K562 (cell line): Measurements from ENCODE around the gene TMEM120B. TPM values are rescaled to one million over a fixed set of nuclear protein-coding genes. Genes with fewer than 3 reads are reported as not detected.
A peak's percentile ranks its signal among the peaks of the same experiment; 100 is the strongest.

Experiments used
- CREB1 ChIP-seq, 2 experiments: sonication (generic) in 1 of 2; formaldehyde crosslinking in 1 of 2; IDR thresholded peaks; 2 replicates each; pipeline versions ENCODE4 v1.6.1 to v1.8.0; 2012 to 2022; ENCODE audit warnings: inconsistent platforms in 1 of 2, mild to moderate bottlenecking in 1 of 2, missing genetic modification reagents in 1 of 2, moderate library complexity in 1 of 2
- FOXJ2 ChIP-seq: fragments of 200-800 bp; sonication (Bioruptor generic); IDR thresholded peaks from 2 replicates; pipeline ENCODE4 v1.6.1; 2016; ENCODE audit warnings: missing genetic modification characterization, missing compliant biosample characterization
- PCBP2 ChIP-seq: fragments of 200-400 bp; formaldehyde crosslinking; IDR thresholded peaks from 2 replicates; pipeline ENCODE4 v1.6.1; 2018; ENCODE audit warnings: low read length, low read depth, mild to moderate bottlenecking, moderate library complexity; ENCODE audit not compliant: poor library complexity, severe bottlenecking
- PML ChIP-seq: IDR thresholded peaks from 2 replicates; pipeline ENCODE4 v1.6.1; 2012; ENCODE audit warnings: low read length, inconsistent platforms
- SAFB ChIP-seq: fragments of 200-400 bp; formaldehyde crosslinking; IDR thresholded peaks from 2 replicates; pipeline ENCODE4 v1.6.1; 2017; ENCODE audit warnings: low read depth, low read length, borderline replicate concordance
- SMAD2 ChIP-seq: fragments of 150-350 bp; IDR thresholded peaks from 2 replicates; pipeline ENCODE4 v1.6.1; 2014; ENCODE audit warnings: low read depth, mild to moderate bottlenecking, low read length
- SREBF1 ChIP-seq: fragments of 150-350 bp; IDR thresholded peaks from 2 replicates; pipeline ENCODE4 v1.6.1; 2014; ENCODE audit warnings: antibody characterized with exemption, low read depth, low read length, borderline replicate concordance
- TBL1XR1 ChIP-seq, 2 experiments: IDR thresholded peaks; 2 replicates each; pipeline ENCODE4 v1.6.1; 2012; ENCODE audit warnings: improper control_type of control experiment in 2 of 2, low read length in 2 of 2, mild to moderate bottlenecking in 1 of 2
- TEAD1 ChIP-seq, 2 experiments: fragments of 450-650 bp in 1 of 2; sonication (generic) in 1 of 2; formaldehyde crosslinking; IDR thresholded peaks; 2 replicates each; pipeline versions ENCODE4 v1.4.0 to v1.8.0; 2020 to 2022; ENCODE audit warnings: mild to moderate bottlenecking in 2 of 2, missing genetic modification reagents in 1 of 2
- ZNF124 ChIP-seq: sonication (generic); formaldehyde crosslinking; IDR thresholded peaks from 2 replicates; pipeline ENCODE4 v1.8.1; 2022; ENCODE audit warnings: missing genetic modification reagents
- ZNF408 ChIP-seq: fragments of 250-450 bp; sonication (Bioruptor Pico); IDR thresholded peaks from 2 replicates; pipeline ENCODE4 v1.4.0; 2020; ENCODE audit warnings: low read depth, mild to moderate bottlenecking, moderate library complexity
- ZNF696 ChIP-seq: fragments of 250-450 bp; sonication (Bioruptor Pico); conservative IDR thresholded peaks from 2 replicates; pipeline ENCODE4 v1.4.0; 2020; ENCODE audit warnings: mild to moderate bottlenecking, moderate library complexity
- ZSCAN29 ChIP-seq: fragments of 450-650 bp; IDR thresholded peaks from 2 replicates; pipeline ENCODE4 v1.6.1; 2017
- ZSCAN32 ChIP-seq: fragments of 450-650 bp; formaldehyde crosslinking; IDR thresholded peaks from 2 replicates; pipeline ENCODE4 v1.4.0; 2020; ENCODE audit warnings: mild to moderate bottlenecking, moderate library complexity
- polyA plus RNA-seq, 8 experiments: library from polyadenylated mRNA; depleted of rRNA in 4 of 8; stranded (reverse) in 5 of 8; unstranded in 3 of 8; fragments of >200 nt; fragmentation: Nextera tagmentation in 2 of 8; fragmentation: Illumina TruSeq in 1 of 8; extraction: Ambion mirVana in 2 of 8; extraction: Trizol in 1 of 8; gene quantifications; 2 replicates each; pipeline versions ENCODE4 v1.2.1 to v1.2.3, GENCODE V29; 2011 to 2014; ENCODE audit warnings: inconsistent platforms in 1 of 8, missing spikeins in 1 of 8
- total RNA-seq, 7 experiments: library from RNA; depleted of rRNA in 6 of 7; stranded (reverse); fragments of >200 nt in 6 of 7; fragmentation: Illumina TruSeq in 2 of 7; extraction: Trizol in 2 of 7; gene quantifications; 2 replicates each; pipeline versions ENCODE4 v1.2.1 to v1.2.3, GENCODE V29; 2011 to 2021; ENCODE audit warnings: low replicate concordance in 1 of 7
- TF ChIP-seq, protein P1 (sequence below): fragments of 200-400 bp; formaldehyde crosslinking; IDR thresholded peaks from 2 replicates; pipeline ENCODE4 v1.6.1; 2017; ENCODE audit warnings: mild to moderate bottlenecking, low read depth, low read length, moderate library complexity
- TF ChIP-seq, protein P2 (sequence below): sonication (generic); formaldehyde crosslinking; IDR thresholded peaks from 2 replicates; pipeline ENCODE4 v1.8.0; 2022; ENCODE audit warnings: mild to moderate bottlenecking, missing genetic modification reagents, borderline replicate concordance
- TF ChIP-seq, protein P3 (sequence below), 2 experiments: fragments of 150-350 bp in 1 of 2; IDR thresholded peaks; 2 replicates each; pipeline ENCODE4 v1.6.1; 2012 to 2016; ENCODE audit warnings: low read depth in 2 of 2, low read length in 2 of 2, mild to moderate bottlenecking in 1 of 2, moderate library complexity in 1 of 2

Gene TMEM120B
- total and polyA plus RNA-seq, 9 of the 15 experiments (the other 6 are each of a cell fraction or from before 2014, with no cell fraction given), result 1.7 to 18.6 (median 7.4) TPM

DNA sequence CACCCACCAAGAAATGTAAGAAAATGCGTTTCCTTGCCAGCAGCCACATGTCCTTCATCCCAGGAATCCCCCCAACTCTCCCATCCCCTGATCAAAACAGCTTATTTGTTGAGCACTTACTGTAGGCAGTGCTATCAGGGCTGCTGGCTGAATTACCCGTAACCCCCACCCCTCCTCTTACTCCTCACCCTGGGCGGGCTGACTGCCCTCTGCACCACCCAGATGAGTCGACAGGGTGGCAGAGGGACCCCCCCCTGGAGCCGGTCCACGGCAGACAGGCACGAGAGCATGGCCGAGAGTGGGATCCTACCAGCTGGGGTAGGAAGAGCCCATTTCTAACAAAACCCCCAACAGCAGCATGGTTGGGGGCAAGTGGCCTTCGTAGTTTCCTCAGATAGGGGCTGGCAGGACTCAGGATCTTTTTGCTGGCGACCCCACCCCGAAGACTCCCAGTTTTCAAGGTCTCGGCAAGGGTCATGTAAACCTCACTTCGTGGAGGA is 82.0 kb downstream of the TMEM120B start (continued):
- TF ChIP-seq, protein P1, sequence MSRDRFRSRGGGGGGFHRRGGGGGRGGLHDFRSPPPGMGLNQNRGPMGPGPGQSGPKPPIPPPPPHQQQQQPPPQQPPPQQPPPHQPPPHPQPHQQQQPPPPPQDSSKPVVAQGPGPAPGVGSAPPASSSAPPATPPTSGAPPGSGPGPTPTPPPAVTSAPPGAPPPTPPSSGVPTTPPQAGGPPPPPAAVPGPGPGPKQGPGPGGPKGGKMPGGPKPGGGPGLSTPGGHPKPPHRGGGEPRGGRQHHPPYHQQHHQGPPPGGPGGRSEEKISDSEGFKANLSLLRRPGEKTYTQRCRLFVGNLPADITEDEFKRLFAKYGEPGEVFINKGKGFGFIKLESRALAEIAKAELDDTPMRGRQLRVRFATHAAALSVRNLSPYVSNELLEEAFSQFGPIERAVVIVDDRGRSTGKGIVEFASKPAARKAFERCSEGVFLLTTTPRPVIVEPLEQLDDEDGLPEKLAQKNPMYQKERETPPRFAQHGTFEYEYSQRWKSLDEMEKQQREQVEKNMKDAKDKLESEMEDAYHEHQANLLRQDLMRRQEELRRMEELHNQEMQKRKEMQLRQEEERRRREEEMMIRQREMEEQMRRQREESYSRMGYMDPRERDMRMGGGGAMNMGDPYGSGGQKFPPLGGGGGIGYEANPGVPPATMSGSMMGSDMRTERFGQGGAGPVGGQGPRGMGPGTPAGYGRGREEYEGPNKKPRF, result no peak
- TF ChIP-seq, protein P2, sequence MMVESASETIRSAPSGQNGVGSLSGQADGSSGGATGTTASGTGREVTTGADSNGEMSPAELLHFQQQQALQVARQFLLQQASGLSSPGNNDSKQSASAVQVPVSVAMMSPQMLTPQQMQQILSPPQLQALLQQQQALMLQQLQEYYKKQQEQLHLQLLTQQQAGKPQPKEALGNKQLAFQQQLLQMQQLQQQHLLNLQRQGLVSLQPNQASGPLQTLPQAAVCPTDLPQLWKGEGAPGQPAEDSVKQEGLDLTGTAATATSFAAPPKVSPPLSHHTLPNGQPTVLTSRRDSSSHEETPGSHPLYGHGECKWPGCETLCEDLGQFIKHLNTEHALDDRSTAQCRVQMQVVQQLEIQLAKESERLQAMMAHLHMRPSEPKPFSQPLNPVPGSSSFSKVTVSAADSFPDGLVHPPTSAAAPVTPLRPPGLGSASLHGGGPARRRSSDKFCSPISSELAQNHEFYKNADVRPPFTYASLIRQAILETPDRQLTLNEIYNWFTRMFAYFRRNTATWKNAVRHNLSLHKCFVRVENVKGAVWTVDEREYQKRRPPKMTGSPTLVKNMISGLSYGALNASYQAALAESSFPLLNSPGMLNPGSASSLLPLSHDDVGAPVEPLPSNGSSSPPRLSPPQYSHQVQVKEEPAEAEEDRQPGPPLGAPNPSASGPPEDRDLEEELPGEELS (CRISPR knock-in tag), result 0 out of 2 replicates have a peak, but pooled peaks have one; percentile 10
- no peak for TF ChIP-seq ZNF408
- peak; percentile 8; the same call in 1 of the 2 replicates for TF ChIP-seq PML
- TF ChIP-seq ZNF696 (CRISPR knock-in tag), result no peak
- no peak for TF ChIP-seq ZSCAN32 (CRISPR knock-in tag)
- TF ChIP-seq SMAD2, result no peak
- no peak for TF ChIP-seq PCBP2
- no peak for TF ChIP-seq FOXJ2 (tag)
- TF ChIP-seq TBL1XR1 (IDR thresholded peaks at IDR 0.05; ENCODE audit: low read length in 2 of 2), result peak in 1 of 2 experiments; percentile 5; a peak in 1 of 4 replicates
- TF ChIP-seq, protein P3, sequence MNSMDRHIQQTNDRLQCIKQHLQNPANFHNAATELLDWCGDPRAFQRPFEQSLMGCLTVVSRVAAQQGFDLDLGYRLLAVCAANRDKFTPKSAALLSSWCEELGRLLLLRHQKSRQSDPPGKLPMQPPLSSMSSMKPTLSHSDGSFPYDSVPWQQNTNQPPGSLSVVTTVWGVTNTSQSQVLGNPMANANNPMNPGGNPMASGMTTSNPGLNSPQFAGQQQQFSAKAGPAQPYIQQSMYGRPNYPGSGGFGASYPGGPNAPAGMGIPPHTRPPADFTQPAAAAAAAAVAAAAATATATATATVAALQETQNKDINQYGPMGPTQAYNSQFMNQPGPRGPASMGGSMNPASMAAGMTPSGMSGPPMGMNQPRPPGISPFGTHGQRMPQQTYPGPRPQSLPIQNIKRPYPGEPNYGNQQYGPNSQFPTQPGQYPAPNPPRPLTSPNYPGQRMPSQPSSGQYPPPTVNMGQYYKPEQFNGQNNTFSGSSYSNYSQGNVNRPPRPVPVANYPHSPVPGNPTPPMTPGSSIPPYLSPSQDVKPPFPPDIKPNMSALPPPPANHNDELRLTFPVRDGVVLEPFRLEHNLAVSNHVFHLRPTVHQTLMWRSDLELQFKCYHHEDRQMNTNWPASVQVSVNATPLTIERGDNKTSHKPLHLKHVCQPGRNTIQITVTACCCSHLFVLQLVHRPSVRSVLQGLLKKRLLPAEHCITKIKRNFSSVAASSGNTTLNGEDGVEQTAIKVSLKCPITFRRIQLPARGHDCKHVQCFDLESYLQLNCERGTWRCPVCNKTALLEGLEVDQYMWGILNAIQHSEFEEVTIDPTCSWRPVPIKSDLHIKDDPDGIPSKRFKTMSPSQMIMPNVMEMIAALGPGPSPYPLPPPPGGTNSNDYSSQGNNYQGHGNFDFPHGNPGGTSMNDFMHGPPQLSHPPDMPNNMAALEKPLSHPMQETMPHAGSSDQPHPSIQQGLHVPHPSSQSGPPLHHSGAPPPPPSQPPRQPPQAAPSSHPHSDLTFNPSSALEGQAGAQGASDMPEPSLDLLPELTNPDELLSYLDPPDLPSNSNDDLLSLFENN (IDR thresholded peaks at IDR 0.05; ENCODE audit: low read depth in 2 of 2, low read length in 2 of 2), result peak in 1 of 2 experiments; percentile 4; a peak in 1 of 4 replicates
- no peak for TF ChIP-seq SAFB
- no peak; the same call in 1 of the 2 replicates for TF ChIP-seq CREB1 (IDR thresholded peaks at IDR 0.05)
- TF ChIP-seq CREB1 (CRISPR knock-in tag; IDR thresholded peaks at IDR 0.05), result peak; percentile 21; the same call in 1 of the 2 replicates
- 0 out of 4 replicates have a peak, but pooled peaks of 1 of the 2 experiments have one; percentile 15 for TF ChIP-seq TEAD1 (CRISPR knock-in tag; IDR thresholded peaks at IDR 0.05)
- TF ChIP-seq SREBF1, result no peak
- TF ChIP-seq ZSCAN29, result peak; percentile 59; the same call in 1 of the 2 replicates
- no peak for TF ChIP-seq ZNF124 (CRISPR knock-in tag)
- TF ChIP-seq, all 486 proteins: peak for 48
